Activated T-helper 9 cell treated with anti-CD3 and anti-CD28 coated beads, Interleukin-2, amount 50 U/mL, for 16 hours (primary cell): ENCODE data around the gene RYR2.
"Not testable (repeated sequence)": the region's sequence is repeated elsewhere in the genome, so short reads cannot be mapped to it uniquely, and the experiment has no call there.

Source experiments
- DNase-seq: peaks from one replicate; pipeline ENCODE4 v3.0.0-alpha.2; 2020; ENCODE audit warnings: low read depth

RYR2 gene

GRCh38 chr1:237791592-237791991 is 749.6 kb downstream of the RYR2 start:
- no peak for DNase-seq

DNA sequence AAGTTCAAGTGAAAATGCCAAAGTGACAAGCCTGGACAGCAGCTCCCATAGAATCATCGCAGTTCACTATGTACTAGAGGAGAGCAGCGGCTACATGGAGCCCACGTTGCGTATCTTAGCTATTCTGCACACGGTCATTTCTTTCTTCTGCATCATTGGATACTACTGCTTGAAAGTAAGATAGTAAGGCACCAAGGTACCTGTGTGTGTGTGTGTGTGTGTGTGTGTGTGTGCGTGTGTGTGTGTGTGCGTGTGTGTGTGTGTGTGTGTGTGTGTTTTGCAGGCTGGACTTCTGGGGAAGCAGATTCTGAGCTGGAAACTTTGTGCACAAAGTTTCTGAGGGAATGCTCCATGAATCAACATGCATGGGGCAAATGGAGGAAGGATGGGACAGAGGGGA is 750.2 kb downstream of the RYR2 start:
- DNase-seq = no peak

GRCh38 chr1:237792726-237793125 is 750.7 kb downstream of the RYR2 start:
- no peak for DNase-seq

- no peak for DNase-seq
Observed at GRCh38 chr1:237794071-237794470, 752.1 kb downstream of the RYR2 start.

GRCh38 chr1:237795558-237795957 is 753.6 kb downstream of the RYR2 start:
- DNase-seq = no peak

DNA sequence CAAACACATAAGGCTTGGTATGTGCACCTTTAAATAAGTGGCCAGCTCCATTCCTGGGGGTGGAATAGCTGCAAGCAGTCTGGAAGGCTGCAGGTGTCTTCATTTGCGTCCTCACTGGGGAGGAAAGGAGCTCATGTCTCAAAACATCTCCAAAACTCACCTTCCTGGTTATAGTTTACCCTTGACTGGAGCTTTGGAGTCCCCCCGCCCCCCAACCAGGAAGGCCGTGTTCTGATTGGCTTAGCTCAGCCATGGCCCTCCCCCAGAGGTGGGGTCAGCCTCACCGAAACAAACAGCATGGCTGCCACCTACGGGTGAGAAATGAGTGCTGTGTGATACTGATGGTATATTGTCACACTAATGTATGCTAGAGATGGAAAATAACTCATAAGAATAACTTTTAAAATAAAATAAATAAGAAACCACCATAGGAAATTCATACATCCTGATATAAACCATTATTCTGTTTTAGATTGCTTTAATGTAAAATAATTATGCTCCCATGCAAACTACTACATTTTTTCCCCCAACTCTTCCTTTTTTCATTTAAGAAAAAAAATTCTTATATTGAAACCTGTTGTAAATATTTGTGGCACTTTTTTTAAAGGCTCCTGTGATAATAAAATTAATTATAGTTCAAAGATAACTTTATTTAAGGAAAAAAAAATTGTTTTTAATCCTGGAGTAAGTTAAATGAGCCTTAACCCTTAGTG is 757.9 kb downstream of the RYR2 start:
- DNase-seq = no peak

DNA sequence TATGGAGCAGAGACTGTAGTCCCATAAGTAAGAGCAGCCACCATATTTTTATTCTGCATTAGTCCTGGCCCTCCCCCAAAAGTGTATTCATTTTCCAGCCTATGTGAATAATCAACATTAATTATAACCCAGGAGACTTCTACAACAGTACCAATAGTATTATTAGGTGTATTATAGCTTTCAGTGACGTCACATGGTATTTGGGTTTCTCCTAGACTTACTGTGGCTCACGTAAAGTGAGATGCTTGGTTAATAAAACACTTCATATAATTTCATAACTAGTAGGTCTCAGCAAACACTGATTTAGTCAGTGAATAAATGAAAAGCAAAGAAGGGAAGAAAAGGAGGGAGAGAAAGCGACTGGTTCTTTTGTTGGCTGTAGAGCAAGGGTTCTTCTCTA is 762.5 kb downstream of the RYR2 start:
- DNase-seq = no peak

GRCh38 chr1:237809099-237809498 is 767.1 kb downstream of the RYR2 start:
- DNase-seq = no peak

DNA sequence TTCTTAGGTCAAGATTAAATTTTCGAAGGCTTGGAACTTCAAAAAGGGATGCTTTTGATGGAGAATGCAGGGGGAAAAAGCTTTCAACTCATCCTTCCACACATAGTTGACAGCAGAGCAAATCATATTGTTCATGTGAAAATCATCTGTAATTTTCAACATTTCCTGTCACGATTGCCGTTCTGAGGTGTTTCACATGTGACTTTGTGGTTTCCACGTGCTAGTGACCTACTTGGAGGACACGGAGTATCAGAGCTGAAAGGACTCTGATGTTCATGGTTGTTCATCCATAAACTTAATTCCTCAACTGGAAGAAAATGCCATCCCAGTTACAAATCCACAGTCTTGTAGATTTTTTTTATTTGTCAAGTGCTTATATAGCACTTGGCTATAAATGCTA is 769.6 kb downstream of the RYR2 start:
- DNase-seq = no peak

DNA sequence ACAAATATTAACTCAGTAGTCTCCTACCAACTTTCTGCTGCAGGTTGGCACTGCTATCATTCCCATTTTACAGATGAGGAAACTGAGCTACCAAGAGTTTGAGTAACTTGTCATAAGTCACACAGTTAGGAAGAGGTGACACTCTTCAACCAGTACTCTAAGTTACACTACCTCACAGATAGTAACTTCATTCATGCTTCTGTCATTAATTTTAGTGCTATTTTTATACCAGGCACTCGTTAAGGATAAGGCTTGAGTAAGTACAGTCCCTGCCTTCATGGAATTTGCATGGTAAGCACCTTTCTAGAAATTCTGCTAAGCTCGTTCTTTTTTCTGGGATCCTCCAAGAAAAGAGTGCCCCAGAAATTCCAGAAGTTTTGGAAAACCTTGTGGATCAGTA is 770.1 kb downstream of the RYR2 start:
- DNase-seq = no peak

GRCh38 chr1:237814319-237814924 is 772.4 kb downstream of the RYR2 start:
- no peak for DNase-seq

DNA sequence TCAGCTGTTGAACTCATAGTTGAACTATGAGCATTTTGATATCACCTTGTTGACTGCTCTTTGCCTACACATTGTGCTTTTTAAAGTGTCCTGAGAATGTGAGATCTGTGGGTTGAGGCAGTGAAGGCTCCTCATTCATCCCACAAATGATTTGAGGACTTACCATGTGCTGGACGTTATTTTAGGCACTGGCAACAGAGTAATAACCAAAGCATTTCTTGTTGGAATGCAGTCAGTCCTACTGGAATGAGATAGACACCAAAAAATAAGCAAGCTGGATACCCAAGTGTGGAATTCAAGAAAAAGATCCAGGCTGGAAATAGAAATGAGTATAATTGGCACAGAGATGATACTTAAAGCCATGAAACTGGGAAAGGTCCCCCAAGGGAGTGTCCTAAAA is 775.3 kb downstream of the RYR2 start:
- no peak for DNase-seq

DNA sequence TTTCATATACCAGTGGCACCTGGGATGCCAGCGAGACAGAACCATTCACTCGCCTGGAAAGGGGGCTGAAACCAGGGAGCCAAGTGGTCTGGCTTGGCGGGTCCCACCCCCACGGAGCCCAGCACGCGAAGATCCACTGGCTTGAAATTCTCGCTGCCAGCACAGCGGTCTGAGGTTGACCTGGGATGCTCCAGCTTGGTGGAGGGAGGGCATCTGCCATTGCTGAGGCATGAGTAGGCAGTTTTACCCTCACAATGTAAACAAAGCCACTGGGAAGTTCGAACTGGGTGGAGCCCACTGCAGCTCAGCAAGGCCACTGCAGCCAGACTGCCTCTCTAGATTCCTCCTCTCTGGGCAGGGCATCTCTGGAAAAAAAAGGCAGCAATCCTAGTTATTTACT is 778.6 kb downstream of the RYR2 start:
- DNase-seq = not testable (repeated sequence)

GRCh38 chr1:237832858-237833257 is 790.9 kb downstream of the RYR2 start:
- no peak for DNase-seq

DNA sequence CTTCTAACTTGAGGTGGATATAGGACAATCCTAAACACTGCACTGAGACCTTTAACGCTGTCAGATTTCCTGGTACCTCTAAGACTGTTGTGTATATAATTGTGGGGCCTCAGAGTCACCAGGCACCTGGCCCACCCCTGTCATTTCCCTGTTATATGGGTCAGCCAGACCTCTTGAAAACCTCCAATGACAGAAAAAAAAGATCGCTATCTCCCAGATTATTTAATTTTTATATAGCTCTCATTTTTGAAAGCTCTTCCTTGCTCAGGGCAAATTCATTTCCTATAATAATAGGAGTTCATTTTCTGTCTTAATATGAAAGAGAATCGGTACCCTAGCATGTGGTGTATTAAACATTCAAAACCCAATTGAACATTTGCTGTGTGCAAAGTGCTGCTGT is 792.1 kb downstream of the RYR2 start:
- no peak for DNase-seq

DNA sequence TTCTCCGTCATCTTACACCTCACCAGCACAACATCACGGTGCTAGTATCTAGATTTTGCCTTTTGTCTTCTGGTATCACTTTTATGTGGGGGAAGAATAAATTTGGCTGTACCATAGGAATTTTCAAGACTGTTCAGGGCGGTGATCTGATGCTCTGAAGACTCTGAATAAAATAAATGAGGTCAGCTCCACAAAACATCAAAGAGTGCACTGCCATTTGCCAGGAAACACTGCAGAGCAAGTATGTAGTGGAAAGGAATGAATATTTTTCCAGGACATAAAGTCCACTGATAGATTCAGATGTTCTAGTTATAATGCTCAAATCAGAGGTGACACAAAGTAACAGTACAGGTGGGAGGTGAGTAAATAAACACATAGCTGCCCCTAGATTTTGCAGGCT is 792.5 kb downstream of the RYR2 start:
- no peak for DNase-seq

- DNase-seq = no peak
Observed at GRCh38 chr1:237838320-237838719, 796.3 kb downstream of the RYR2 start.

DNA sequence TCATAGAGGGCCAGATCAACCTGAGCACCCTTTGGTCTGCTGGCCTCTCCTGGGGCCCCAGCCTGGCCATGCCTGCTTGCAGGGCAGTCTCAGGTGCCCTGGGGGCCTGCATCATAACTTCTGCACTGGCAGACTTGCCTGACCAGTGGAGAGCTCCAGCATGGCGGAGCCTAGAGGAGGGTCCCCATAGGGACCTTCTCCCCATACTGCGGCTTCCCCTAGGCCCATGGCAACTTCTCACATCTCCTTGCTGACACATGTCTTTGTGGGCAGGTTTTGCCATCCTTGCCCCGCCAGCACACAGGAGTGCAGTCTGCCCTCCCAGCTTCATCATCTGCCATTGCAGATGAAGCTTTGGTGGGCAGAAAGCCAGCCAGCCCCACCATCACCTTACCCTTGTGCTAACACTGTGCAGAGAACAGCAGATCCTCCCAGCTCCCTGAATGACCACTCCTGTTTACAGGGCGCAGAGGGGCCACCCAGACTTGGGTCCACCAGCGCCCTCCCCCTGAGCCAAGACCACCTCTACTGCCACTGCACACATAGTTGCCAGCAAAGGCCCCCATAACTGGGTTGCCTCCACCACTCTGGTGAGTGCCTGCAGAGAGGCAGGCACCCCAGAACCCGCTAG is 797.0 kb downstream of the RYR2 start:
- DNase-seq = no peak

DNA sequence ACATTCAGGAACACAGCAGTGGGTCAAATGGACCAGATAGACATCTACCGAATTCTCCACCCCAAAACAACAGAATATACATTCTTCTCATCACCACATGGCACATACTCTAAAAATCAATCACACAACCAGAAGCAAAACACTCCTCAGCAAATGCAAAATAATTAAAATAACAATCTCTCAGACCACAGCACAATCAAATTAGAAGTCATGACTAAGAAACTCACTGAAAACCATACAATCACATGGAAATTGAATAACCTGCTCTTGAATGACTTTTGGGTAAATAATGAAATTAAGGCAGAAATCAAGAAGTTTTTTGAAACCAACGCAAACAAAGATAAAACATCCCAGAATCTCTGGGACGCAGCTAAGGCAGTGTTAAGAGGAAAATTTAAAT is 799.5 kb downstream of the RYR2 start:
- DNase-seq = no peak

- DNase-seq = not testable (repeated sequence)
Observed at GRCh38 chr1:237843516-237843915, 801.5 kb downstream of the RYR2 start.

DNA sequence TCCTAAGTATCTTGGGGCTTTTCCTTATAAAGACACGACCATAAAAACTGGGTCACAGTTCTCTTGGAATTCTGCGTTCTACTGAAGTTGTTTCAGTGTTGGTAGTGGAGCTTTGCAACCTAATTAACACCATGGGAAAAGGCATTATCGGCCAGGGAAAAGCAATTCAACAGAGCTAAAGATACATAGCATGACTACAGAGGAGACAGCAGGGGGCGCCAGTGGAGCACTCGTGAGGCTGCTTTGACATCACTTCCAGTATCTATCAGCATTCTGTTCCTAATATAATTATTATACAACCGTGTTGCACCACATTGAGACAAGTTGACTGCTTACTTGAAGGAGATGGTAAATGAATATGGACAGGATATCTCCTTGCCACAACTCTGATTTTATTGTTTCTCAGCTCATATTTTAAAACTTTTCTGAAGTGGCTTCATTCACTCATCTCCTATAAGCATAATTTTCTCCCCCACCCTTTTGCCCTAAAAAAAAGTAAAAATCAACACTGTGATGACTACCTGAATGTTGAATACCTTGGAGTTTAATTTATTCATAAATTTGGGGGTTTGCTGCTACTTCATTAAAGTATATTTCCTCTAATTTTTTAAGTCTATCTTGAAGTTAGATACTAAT is 809.3 kb downstream of the RYR2 start:
- DNase-seq = no peak

- no peak for DNase-seq
Observed at GRCh38 chr1:237852342-237852741, 810.4 kb downstream of the RYR2 start.

DNA sequence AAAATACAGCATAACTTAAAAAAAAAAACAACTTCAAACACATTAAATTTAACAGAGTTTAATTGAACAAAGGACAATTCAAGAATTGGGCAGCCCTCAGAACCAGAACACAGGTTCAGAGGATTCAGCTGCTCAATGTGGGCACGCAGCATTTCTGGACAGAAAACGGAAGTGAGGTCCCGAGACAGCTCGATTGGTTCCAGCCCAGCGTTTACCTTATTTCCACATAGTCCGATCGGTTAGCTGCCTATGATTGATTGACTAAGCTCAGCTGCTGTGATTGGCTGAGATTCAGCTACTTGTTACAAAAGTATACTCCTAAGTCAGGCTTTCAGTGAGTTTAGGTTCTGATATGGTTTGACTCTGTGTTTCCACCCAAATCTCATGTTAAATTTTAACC is 815.5 kb downstream of the RYR2 start:
- DNase-seq = no peak
